Inflammatory macrophage treated with lipopolysaccharide for 1 hour (primary cell): ENCODE data around the gene PACSIN2.
"Not testable (repeated sequence)": the region's sequence is repeated elsewhere in the genome, so short reads cannot be mapped to it uniquely, and the experiment has no call there.

ENCODE experiments used
- DNase-seq, 2 donors: peaks; one replicate each; pipeline ENCODE4 v3.0.0-alpha.2; 2020 to 2022

PACSIN2 gene

GRCh38 chr22:42943981-42944380, 71.0 kb downstream of the PACSIN2 start:
- DNase-seq, result no peak

GRCh38 chr22:42942351-42942750, 72.6 kb downstream of the PACSIN2 start:
- no peak for DNase-seq

GRCh38 chr22:42939941-42940653, 74.9 kb downstream of the PACSIN2 start:
- DNase-seq, result no peak

- no peak for DNase-seq
Observed at GRCh38 chr22:42939451-42939881, 75.5 kb downstream of the PACSIN2 start.

GRCh38 chr22:42938976-42939375, 76.0 kb downstream of the PACSIN2 start:
- no peak for DNase-seq

- DNase-seq, result no peak
Observed at GRCh38 chr22:42938449-42938848, 76.5 kb downstream of the PACSIN2 start.

- peak; percentile 82 to 89 for DNase-seq
Observed at GRCh38 chr22:42937164-42937843, 77.6 kb downstream of the PACSIN2 start.

GRCh38 chr22:42936680-42937079, 78.3 kb downstream of the PACSIN2 start:
- not testable (repeated sequence) for DNase-seq

GRCh38 chr22:42934338-42934737, 80.6 kb downstream of the PACSIN2 start:
- DNase-seq, result no peak

- DNase-seq, result peak; percentile 88 to 90
Observed at GRCh38 chr22:42933485-42934091, 81.4 kb downstream of the PACSIN2 start.

GRCh38 chr22:42932857-42933484, 82.0 kb downstream of the PACSIN2 start:
- DNase-seq, result no peak

- DNase-seq, result no peak
Observed at GRCh38 chr22:42932197-42932519, 82.8 kb downstream of the PACSIN2 start.

- peak; percentile 85 to 92 for DNase-seq
Observed at GRCh38 chr22:42931421-42932196, 83.3 kb downstream of the PACSIN2 start.

- DNase-seq, result peak; percentile 76 to 83
Observed at GRCh38 chr22:42930810-42931420, 84.0 kb downstream of the PACSIN2 start.

GRCh38 chr22:42929838-42930155, 85.2 kb downstream of the PACSIN2 start:
- no peak for DNase-seq

GRCh38 chr22:42928969-42929837, 85.7 kb downstream of the PACSIN2 start:
- DNase-seq, result peak; percentile 80 to 90

- DNase-seq, result no peak
Observed at GRCh38 chr22:42927966-42928365, 87.0 kb downstream of the PACSIN2 start.

- DNase-seq, result no peak
Observed at GRCh38 chr22:42926768-42927167, 88.2 kb downstream of the PACSIN2 start.

- DNase-seq, result no peak
Observed at GRCh38 chr22:42926104-42926503, 88.8 kb downstream of the PACSIN2 start.

- DNase-seq, result no peak
Observed at GRCh38 chr22:42925598-42925997, 89.4 kb downstream of the PACSIN2 start.

GRCh38 chr22:42925031-42925430, 89.9 kb downstream of the PACSIN2 start:
- not testable (repeated sequence) for DNase-seq

- DNase-seq, result no peak
Observed at GRCh38 chr22:42924436-42924835, 90.5 kb downstream of the PACSIN2 start.
